ENCODE measurements around the gene C2CD2L. TPM values are rescaled to one million over a fixed set of nuclear protein-coding genes. Genes with fewer than 3 reads are reported as not detected.
A peak's percentile ranks its signal among the peaks of the same experiment; 100 is the strongest.

Gene C2CD2L
- total RNA-seq, 1 donor from 2014 or later: 10.8 TPM

DNA sequence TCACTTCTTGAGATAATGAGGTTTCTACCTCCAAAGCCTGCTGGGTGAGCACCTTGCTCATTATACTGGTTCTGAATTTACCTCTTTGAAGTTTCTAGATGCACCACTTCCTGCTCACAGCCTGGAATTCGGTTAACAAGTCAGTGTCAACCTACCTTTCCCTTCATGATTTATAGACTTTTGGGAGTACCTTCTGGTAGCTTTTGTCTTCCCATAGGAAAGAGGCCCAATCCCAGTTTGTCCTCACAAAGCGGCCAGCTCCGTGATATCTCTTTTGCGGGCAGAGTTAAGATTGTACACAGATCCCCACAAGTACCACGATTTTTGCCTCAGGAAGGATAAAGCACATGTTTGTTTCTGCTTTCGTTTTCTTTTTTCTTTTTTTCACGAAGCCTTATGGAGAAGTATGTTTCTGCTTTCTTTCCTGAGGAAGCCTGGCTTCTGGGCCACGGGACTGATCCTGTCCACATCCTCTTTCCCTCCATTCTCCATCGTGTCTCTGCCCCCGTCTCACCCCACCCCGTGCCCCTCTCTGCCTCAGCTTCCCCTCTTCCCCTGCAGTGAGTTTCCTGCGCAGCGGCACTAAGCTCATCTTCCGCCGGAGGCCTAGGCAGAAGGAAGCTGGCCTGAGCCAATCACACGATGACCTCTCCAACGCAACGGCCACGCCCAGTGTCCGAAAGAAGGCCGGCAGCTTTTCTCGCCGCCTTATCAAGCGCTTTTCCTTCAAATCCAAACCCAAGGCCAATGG, 8.5 kb downstream of the C2CD2L start:
- TF ChIP-seq CTCF (IDR thresholded peaks at IDR 0.05; ENCODE audit: borderline replicate concordance): no peak
- intact Hi-C loops (cut with micrococcal nuclease): no loop called here
- peaks cover 4% of the 10 kb centered on the region for H3K4me1 ChIP-seq
- peak overlapping the region; percentile 4 for H3K4me3 ChIP-seq
- no peaks in the 10 kb centered on the region for H3K9me3 ChIP-seq (replicated peaks)
- peak overlapping the region; percentile 18 for H3K27ac ChIP-seq (replicated peaks)
- peak; percentile 56 for DNase-seq
- peaks cover 52% of the 10 kb centered on the region for H3K36me3 ChIP-seq
- no peaks in the 10 kb centered on the region for H3K27me3 ChIP-seq (ENCODE audit: low read depth)

- TF ChIP-seq CTCF (IDR thresholded peaks at IDR 0.05; ENCODE audit: borderline replicate concordance): no peak
- peaks cover 8% of the 10 kb centered on the region for H3K4me1 ChIP-seq
- intact Hi-C loops (cut with micrococcal nuclease): no loop called here
- H3K27ac ChIP-seq (replicated peaks): peak overlapping the region; percentile 18
- H3K9me3 ChIP-seq (replicated peaks): no peaks in the 10 kb centered on the region
- H3K36me3 ChIP-seq: peaks cover 47% of the 10 kb centered on the region
- no peaks in the 10 kb centered on the region for H3K27me3 ChIP-seq (ENCODE audit: low read depth)
- no peak for DNase-seq
- H3K4me3 ChIP-seq: peak overlapping the region; percentile 2
Observed at GRCh38 chr11:119116235-119116594, 9.1 kb downstream of the C2CD2L start.

GRCh38 chr11:119116601-119117000, 9.5 kb downstream of the C2CD2L start:
- peaks cover 43% of the 10 kb centered on the region for H3K36me3 ChIP-seq
- no peak for DNase-seq
- H3K4me1 ChIP-seq: peaks cover 10% of the 10 kb centered on the region
- no peaks in the 10 kb centered on the region for H3K27me3 ChIP-seq (ENCODE audit: low read depth)
- H3K4me3 ChIP-seq: peak overlapping the region; percentile 2
- intact Hi-C loops (cut with micrococcal nuclease): no loop called here
- peak overlapping the region; percentile 18 for H3K27ac ChIP-seq (replicated peaks)
- no peaks in the 10 kb centered on the region for H3K9me3 ChIP-seq (replicated peaks)
- TF ChIP-seq CTCF (IDR thresholded peaks at IDR 0.05; ENCODE audit: borderline replicate concordance): no peak

GRCh38 chr11:119117004-119117706, 10.0 kb downstream of the C2CD2L start:
- Histone ChIP-seq H3K36me3 (peaks cover 38% of the 10 kb centered on the region), H3K27ac (replicated peaks) (no peak overlapping the region)

GRCh38 chr11:119118227-119118626, 11.1 kb downstream of the C2CD2L start:
- Histone ChIP-seq H3K4me3 (no peak overlapping the region), H3K27ac (replicated peaks) (no peak overlapping the region), H3K36me3 (peaks cover 27% of the 10 kb centered on the region), H3K4me1 (peaks cover 26% of the 10 kb centered on the region), H3K9me3 (replicated peaks) (no peaks in the 10 kb centered on the region), H3K27me3 (ENCODE audit: low read depth) (no peaks in the 10 kb centered on the region)
- TF ChIP-seq CTCF (IDR thresholded peaks at IDR 0.05; ENCODE audit: borderline replicate concordance): no peak
- intact Hi-C loops (cut with micrococcal nuclease): no loop called here
- no peak for DNase-seq

More at GRCh38 chr11:119117004-119117706, 10.0 kb downstream of the C2CD2L start:
- no peak for DNase-seq
- H3K9me3 ChIP-seq (replicated peaks): no peaks in the 10 kb centered on the region
- no peak for TF ChIP-seq CTCF (IDR thresholded peaks at IDR 0.05; ENCODE audit: borderline replicate concordance)
- peaks cover 15% of the 10 kb centered on the region for H3K4me1 ChIP-seq
- H3K27me3 ChIP-seq (ENCODE audit: low read depth): no peaks in the 10 kb centered on the region
- no peak overlapping the region for H3K4me3 ChIP-seq
- intact Hi-C loops (cut with micrococcal nuclease): no loop called here
